ENCODE data around the gene SURF2. TPM values are rescaled to one million over a fixed set of nuclear protein-coding genes. Genes with fewer than 3 reads are reported as not detected.

SURF2 gene
- total RNA-seq, 1 donor from 2014 or later, result 12.0 TPM

DNA sequence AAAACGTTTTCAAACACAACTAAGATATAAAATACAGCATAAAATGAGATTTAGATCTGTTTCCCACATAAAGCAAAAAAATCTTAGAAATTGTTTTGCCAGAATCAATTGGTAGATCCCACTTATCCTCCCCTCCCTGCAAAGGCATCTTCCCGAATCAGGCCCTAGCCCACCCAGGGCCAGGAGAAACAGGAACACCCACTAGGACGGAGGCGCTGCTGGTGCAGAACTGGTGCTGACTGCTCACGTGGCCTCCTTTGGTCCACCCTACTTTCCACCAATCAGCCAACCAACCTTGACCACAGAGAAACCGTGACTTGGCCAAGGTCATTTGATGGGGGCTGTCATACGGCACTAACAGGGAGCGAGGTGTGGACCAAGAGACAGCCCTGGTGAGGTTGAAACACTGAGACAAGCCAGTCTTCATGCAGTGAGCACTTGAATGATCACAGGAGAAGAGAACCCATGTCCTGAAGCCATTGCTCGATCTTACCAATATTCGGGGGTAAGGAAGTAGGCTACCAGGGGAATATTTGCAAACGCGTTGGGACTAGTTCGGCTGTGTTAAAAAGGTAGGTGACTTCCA is 5.2 kb downstream of the SURF2 start:
- no peak for DNase-seq
- Histone ChIP-seq H3K36me3 (peaks cover 73% of the 10 kb centered on the region), H3K27ac (no peak overlapping the region), H3K27me3 (no peaks in the 10 kb centered on the region), H3K4me1 (peaks cover 10% of the 10 kb centered on the region), H3K4me3 (no peak overlapping the region), H3K9me3 (no peaks in the 10 kb centered on the region)
- TF ChIP-seq, protein P1, sequence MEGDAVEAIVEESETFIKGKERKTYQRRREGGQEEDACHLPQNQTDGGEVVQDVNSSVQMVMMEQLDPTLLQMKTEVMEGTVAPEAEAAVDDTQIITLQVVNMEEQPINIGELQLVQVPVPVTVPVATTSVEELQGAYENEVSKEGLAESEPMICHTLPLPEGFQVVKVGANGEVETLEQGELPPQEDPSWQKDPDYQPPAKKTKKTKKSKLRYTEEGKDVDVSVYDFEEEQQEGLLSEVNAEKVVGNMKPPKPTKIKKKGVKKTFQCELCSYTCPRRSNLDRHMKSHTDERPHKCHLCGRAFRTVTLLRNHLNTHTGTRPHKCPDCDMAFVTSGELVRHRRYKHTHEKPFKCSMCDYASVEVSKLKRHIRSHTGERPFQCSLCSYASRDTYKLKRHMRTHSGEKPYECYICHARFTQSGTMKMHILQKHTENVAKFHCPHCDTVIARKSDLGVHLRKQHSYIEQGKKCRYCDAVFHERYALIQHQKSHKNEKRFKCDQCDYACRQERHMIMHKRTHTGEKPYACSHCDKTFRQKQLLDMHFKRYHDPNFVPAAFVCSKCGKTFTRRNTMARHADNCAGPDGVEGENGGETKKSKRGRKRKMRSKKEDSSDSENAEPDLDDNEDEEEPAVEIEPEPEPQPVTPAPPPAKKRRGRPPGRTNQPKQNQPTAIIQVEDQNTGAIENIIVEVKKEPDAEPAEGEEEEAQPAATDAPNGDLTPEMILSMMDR (IDR thresholded peaks at IDR 0.05), result no peak
- no peak for ATAC-seq
- intact Hi-C loops (cut with DNase I), result no loop called here

DNA sequence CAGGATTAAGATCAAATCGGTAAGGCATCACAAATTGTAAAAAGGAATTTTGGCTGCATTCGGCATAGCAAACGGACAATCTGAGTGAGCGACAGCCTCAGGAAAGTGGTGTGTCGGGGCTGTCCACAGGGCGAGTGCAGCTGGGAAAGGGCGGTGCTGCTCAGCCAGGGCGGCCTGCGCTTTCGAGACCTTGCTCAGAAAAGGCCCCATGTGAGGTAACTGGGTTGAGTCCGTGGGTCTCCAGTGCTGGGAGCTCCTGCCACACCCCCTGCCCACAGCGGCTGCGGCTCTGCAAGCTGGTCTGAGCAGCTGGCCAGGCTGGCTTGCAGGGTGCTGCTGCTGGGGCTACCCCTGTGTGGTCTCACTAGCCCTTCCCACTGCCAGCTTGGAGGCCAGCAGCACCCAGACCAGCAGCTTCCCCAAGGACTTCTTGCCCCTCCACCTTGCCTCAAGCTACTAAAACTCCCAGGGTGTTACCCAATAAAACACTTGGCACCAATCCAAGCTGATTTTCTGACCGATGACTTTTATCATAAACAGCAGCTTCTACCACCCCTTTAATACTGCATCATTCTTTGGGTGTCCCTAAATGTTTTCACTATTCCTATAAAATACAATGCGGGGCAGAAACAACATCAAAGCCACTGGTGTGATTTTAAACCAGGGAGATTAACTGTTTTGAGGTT is 6.2 kb downstream of the SURF2 start:
- H3K36me3 ChIP-seq, result peaks cover 81% of the 10 kb centered on the region
- no peak for ATAC-seq
- H3K27me3 ChIP-seq, result no peaks in the 10 kb centered on the region
- no peak overlapping the region for H3K4me3 ChIP-seq
- H3K9me3 ChIP-seq, result no peaks in the 10 kb centered on the region
- TF ChIP-seq, protein P1 (IDR thresholded peaks at IDR 0.05), result no peak
- peaks cover 2% of the 10 kb centered on the region for H3K4me1 ChIP-seq
- no peak overlapping the region for H3K27ac ChIP-seq
- intact Hi-C loops (cut with DNase I), result no loop called here
- no peak for DNase-seq

DNA sequence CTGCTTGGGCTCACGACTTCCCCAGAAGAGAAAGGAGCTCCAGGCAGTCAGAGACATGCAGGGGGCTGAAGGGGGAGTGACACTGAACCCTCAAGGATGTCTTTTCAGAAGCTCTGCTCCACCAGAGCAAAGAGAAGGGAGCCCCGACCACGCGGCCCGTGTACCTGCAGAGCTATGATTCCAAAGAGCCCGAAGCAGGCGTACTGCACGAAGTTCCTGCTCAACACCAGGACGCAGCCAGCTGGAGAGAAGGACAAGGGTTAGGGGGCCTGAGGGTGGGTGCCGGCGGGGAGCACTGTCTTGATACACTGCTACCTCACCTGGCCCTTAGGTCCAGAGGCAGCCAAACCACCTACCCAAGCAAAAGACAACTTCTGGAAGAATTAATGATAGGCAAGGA is 10.1 kb downstream of the SURF2 start:
- no peak overlapping the region for H3K27ac ChIP-seq
- H3K4me1 ChIP-seq, result peaks cover 36% of the 10 kb centered on the region
- intact Hi-C loops (cut with DNase I), result no loop called here
- ATAC-seq, result no peak
- TF ChIP-seq, protein P1 (IDR thresholded peaks at IDR 0.05), result no peak
- H3K9me3 ChIP-seq, result no peaks in the 10 kb centered on the region
- H3K4me3 ChIP-seq, result no peak overlapping the region
- no peak for DNase-seq
- no peaks in the 10 kb centered on the region for H3K27me3 ChIP-seq
- peaks cover 74% of the 10 kb centered on the region for H3K36me3 ChIP-seq

DNA sequence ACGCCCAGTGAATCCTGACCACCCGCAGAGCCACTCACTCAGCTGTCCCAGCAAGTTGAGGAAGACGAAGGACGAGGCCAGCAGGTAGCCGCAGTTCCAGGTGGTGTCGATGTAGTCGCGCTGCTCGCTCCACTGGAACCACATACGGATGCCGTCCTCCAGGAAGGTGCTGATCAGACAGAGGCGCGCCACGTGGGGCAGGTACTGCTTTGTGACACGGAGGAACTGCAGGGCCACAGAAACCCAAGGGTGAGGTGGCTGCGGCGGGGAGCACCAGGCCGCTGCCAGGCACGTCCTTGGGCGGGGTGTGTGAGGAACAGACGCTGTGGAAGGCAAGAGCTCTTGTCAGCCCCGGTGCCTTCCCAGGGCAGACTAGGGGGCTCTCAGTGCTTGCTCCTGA is 10.9 kb downstream of the SURF2 start:
- Histone ChIP-seq H3K4me1 (peaks cover 44% of the 10 kb centered on the region), H3K27me3 (no peaks in the 10 kb centered on the region), H3K9me3 (no peaks in the 10 kb centered on the region), H3K4me3 (no peak overlapping the region), H3K27ac (no peak overlapping the region), H3K36me3 (peaks cover 66% of the 10 kb centered on the region)
- DNase-seq (no peak), ATAC-seq (no peak)
- TF ChIP-seq, protein P1 (IDR thresholded peaks at IDR 0.05), result no peak
- intact Hi-C loops (cut with DNase I), result no loop called here

DNA sequence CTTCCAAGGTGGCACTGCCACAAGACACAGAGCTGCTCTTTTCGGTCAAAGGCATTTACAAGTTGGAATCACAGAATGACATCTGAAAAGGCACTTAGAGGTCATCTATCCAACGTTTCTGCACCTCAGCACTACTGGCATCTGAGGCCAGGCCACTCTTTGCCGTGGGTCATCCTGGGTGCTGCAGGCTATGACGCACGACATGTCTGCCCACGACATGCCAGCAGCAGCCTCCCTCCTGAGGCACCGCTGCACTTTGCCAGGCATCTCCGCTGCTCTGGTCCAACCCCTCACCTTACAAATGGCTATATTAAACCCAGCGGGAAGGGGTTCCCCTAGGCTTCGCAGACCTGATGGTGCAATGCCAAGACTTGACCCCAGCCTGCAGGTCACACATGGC is 11.4 kb downstream of the SURF2 start:
- no peak for DNase-seq
- no peak overlapping the region for H3K4me3 ChIP-seq
- no peaks in the 10 kb centered on the region for H3K27me3 ChIP-seq
- no peaks in the 10 kb centered on the region for H3K9me3 ChIP-seq
- ATAC-seq, result no peak
- peaks cover 50% of the 10 kb centered on the region for H3K4me1 ChIP-seq
- no peak overlapping the region for H3K27ac ChIP-seq
- peaks cover 60% of the 10 kb centered on the region for H3K36me3 ChIP-seq
- TF ChIP-seq, protein P1 (IDR thresholded peaks at IDR 0.05), result no peak
- intact Hi-C loops (cut with DNase I), result no loop called here

Data from upper lobe of right lung (tissue), 1 donor.